Neural progenitor cell (in vitro differentiated cells): ENCODE results near the gene NFIA. TPM values are rescaled to one million over a fixed set of nuclear protein-coding genes. Genes with fewer than 3 reads are reported as not detected.
"Not testable (repeated sequence)": the region's sequence is repeated elsewhere in the genome, so short reads cannot be mapped to it uniquely, and the experiment has no call there.

Experiments used
- DNase-seq: peaks from one replicate; pipeline ENCODE4 v3.0.0-alpha.2; 2016; ENCODE audit warnings: low spot score
- H2AFZ ChIP-seq: fragments of 200-600 bp; sonication (generic); replicated peaks from 2 replicates; pipeline ENCODE4 v1.6.1; 2016; ENCODE audit warnings: antibody characterized with exemption
- H3F3A ChIP-seq: fragments of 200-600 bp; sonication (generic); 2 replicates; pipeline ENCODE4 v1.6.1; 2016; ENCODE audit warnings: antibody characterized with exemption, low read depth
- H3K27ac ChIP-seq: fragments of 200-600 bp; sonication (generic); 2 replicates; pipeline ENCODE4 v1.5.1; 2016; ENCODE audit warnings: mild to moderate bottlenecking
- H3K27me3 ChIP-seq: fragments of 200-600 bp; sonication (generic); 2 replicates; pipeline ENCODE4 v1.6.1; 2016; ENCODE audit warnings: mild to moderate bottlenecking, moderate library complexity
- H3K36me3 ChIP-seq: fragments of 200-600 bp; sonication (generic); 2 replicates; pipeline ENCODE4 v1.5.1; 2016
- H3K4me1 ChIP-seq: fragments of 200-600 bp; sonication (generic); 2 replicates; pipeline ENCODE4 v1.6.1; 2016; ENCODE audit warnings: mixed run types
- H3K4me2 ChIP-seq: fragments of 200-600 bp; sonication (generic); 2 replicates; pipeline ENCODE4 v1.6.1; 2016
- H3K4me3 ChIP-seq: fragments of 200-600 bp; sonication (generic); 2 replicates; pipeline ENCODE4 v1.5.1; 2016
- H3K79me2 ChIP-seq: fragments of 200-600 bp; sonication (generic); 2 replicates; pipeline ENCODE4 v1.6.1; 2016; ENCODE audit warnings: low read depth
- H3K9ac ChIP-seq: fragments of 200-600 bp; sonication (generic); 2 replicates; pipeline ENCODE4 v1.6.1; 2016
- H3K9me3 ChIP-seq: fragments of 200-600 bp; sonication (generic); 2 replicates; pipeline ENCODE4 v1.5.1; 2016; ENCODE audit warnings: low read depth
- H4K20me1 ChIP-seq: fragments of 200-600 bp; sonication (generic); 2 replicates; pipeline ENCODE4 v1.6.1; 2016; ENCODE audit warnings: low read depth
- H3K27ac Mint-ChIP-seq: 3 replicates; pipeline ENCODE4 v1.8.0; 2021; ENCODE audit warnings: mixed read lengths
- H3K27me3 Mint-ChIP-seq: 2 replicates; pipeline ENCODE4 v1.8.0; 2022; ENCODE audit warnings: low read depth, mild to moderate bottlenecking, inconsistent platforms, moderate library complexity, mixed read lengths; ENCODE audit not compliant: insufficient read depth
- H3K36me3 Mint-ChIP-seq: 3 replicates; pipeline ENCODE4 v1.8.0; 2021; ENCODE audit warnings: mixed read lengths
- H3K4me1 Mint-ChIP-seq: 3 replicates; pipeline ENCODE4 v1.8.0; 2021; ENCODE audit warnings: mixed read lengths
- H3K4me3 Mint-ChIP-seq: 3 replicates; pipeline ENCODE4 v1.8.0; 2021; ENCODE audit warnings: mild to moderate bottlenecking, moderate library complexity, mixed read lengths
- H3K9me3 Mint-ChIP-seq: 3 replicates; pipeline ENCODE4 v1.8.0; 2020; ENCODE audit warnings: mixed read lengths
- EZH2 ChIP-seq: fragments of 200-600 bp; sonication (generic); IDR thresholded peaks from 2 replicates; pipeline ENCODE4 v1.6.1; 2017; ENCODE audit warnings: antibody characterized with exemption, mild to moderate bottlenecking, moderate library complexity
- EZH2phosphoT487 ChIP-seq: fragments of 200-600 bp; sonication (generic); IDR thresholded peaks from 2 replicates; pipeline ENCODE4 v1.6.1; 2017; ENCODE audit warnings: antibody characterized with exemption
- total RNA-seq: library from RNA; depleted of rRNA; stranded (reverse); fragments of >200 nt; gene quantifications from 2 replicates; pipeline ENCODE4 v1.2.3, GENCODE V29; 2015; ENCODE audit warnings: low replicate concordance
- TF ChIP-seq, protein P1 (sequence below): fragments of 200-600 bp; sonication (generic); IDR thresholded peaks from 2 replicates; pipeline ENCODE4 v1.5.1; 2017; ENCODE audit warnings: antibody characterized with exemption, mild to moderate bottlenecking

The NFIA gene
- total RNA-seq, 1 donor from 2014 or later: 5.3 TPM

DNA sequence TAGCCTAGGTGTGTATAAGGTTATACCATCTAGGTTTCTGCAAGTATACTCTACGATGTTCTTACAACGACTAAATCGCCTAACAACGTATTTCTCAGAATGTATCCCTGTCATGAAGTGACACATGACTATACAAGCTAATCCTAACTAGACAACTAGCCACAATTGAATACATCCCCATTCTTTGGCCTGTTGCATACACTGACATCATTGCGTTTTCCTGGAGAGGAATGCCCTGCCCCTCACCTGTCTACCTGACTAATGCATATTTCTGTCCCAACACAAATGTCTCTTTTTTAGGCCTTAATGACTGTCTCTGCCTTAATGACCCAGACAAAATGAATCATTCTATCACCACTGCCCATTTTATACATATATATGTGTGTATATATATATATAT, 8.5 kb upstream of the NFIA start:
- no peaks in the 10 kb centered on the region for H3K9me3 Mint-ChIP-seq
- H3K27ac Mint-ChIP-seq: no peak overlapping the region
- H3K79me2 ChIP-seq: no peaks in the 10 kb centered on the region
- H3K4me3 Mint-ChIP-seq: no peak overlapping the region
- H2AFZ ChIP-seq: no peak overlapping the region
- no peak for DNase-seq
- no peaks in the 10 kb centered on the region for H3K36me3 ChIP-seq
- no peaks in the 10 kb centered on the region for H3K36me3 Mint-ChIP-seq
- peaks cover 83% of the 10 kb centered on the region for H3K27me3 ChIP-seq
- no peak overlapping the region for H3K4me3 ChIP-seq
- H3K27ac ChIP-seq: no peak overlapping the region
- H3K27me3 Mint-ChIP-seq: peaks cover 11% of the 10 kb centered on the region
- H3K9ac ChIP-seq: no peak overlapping the region
- no peak overlapping the region for H3K4me2 ChIP-seq
- peaks cover 8% of the 10 kb centered on the region for H4K20me1 ChIP-seq
- no peaks in the 10 kb centered on the region for H3K9me3 ChIP-seq
- TF ChIP-seq, protein P1, sequence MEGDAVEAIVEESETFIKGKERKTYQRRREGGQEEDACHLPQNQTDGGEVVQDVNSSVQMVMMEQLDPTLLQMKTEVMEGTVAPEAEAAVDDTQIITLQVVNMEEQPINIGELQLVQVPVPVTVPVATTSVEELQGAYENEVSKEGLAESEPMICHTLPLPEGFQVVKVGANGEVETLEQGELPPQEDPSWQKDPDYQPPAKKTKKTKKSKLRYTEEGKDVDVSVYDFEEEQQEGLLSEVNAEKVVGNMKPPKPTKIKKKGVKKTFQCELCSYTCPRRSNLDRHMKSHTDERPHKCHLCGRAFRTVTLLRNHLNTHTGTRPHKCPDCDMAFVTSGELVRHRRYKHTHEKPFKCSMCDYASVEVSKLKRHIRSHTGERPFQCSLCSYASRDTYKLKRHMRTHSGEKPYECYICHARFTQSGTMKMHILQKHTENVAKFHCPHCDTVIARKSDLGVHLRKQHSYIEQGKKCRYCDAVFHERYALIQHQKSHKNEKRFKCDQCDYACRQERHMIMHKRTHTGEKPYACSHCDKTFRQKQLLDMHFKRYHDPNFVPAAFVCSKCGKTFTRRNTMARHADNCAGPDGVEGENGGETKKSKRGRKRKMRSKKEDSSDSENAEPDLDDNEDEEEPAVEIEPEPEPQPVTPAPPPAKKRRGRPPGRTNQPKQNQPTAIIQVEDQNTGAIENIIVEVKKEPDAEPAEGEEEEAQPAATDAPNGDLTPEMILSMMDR: no peak
- no peak for TF ChIP-seq EZH2
- TF ChIP-seq EZH2phosphoT487: no peak
- H3K4me1 Mint-ChIP-seq: peaks cover 24% of the 10 kb centered on the region
- H3K4me1 ChIP-seq: peaks cover 10% of the 10 kb centered on the region
- peaks cover 26% of the 10 kb centered on the region for H3F3A ChIP-seq

DNA sequence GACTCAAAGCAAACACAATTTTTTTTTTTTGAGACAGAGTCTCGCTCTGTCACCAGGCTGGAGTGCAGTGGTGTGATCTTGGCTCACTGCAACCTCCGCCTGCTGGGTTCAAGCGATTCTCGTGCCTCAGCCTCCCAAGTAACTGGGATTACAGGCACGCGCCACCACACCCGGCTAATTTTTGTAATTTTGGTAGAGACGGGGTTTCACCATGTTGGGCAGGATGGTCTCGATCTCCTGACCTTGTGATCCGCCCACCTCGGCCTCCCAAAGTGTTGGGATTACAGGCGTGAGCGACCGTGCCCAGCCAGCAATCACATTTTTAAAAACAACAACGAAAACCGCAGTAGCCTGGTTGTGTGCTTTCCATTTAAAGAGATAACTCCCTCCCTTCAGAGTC, 6.5 kb upstream of the NFIA start:
- not testable (repeated sequence) for H3K79me2 ChIP-seq, H3K27ac Mint-ChIP-seq, H3K36me3 ChIP-seq, H3K4me3 ChIP-seq, H3K27ac ChIP-seq, H3K9ac ChIP-seq, H3K36me3 Mint-ChIP-seq, H2AFZ ChIP-seq, DNase-seq, H3K4me2 ChIP-seq, H3K9me3 ChIP-seq, H3K9me3 Mint-ChIP-seq
- Histone ChIP-seq H3F3A (peaks cover 45% of the 10 kb centered on the region), H3K4me1 (peaks cover 17% of the 10 kb centered on the region), H4K20me1 (peaks cover 27% of the 10 kb centered on the region), H3K27me3 (peaks cover 88% of the 10 kb centered on the region)
- Mint-ChIP-seq H3K4me1 (peaks cover 41% of the 10 kb centered on the region), H3K27me3 (peaks cover 19% of the 10 kb centered on the region), H3K4me3 (peak overlapping the region; percentile 94)

DNA sequence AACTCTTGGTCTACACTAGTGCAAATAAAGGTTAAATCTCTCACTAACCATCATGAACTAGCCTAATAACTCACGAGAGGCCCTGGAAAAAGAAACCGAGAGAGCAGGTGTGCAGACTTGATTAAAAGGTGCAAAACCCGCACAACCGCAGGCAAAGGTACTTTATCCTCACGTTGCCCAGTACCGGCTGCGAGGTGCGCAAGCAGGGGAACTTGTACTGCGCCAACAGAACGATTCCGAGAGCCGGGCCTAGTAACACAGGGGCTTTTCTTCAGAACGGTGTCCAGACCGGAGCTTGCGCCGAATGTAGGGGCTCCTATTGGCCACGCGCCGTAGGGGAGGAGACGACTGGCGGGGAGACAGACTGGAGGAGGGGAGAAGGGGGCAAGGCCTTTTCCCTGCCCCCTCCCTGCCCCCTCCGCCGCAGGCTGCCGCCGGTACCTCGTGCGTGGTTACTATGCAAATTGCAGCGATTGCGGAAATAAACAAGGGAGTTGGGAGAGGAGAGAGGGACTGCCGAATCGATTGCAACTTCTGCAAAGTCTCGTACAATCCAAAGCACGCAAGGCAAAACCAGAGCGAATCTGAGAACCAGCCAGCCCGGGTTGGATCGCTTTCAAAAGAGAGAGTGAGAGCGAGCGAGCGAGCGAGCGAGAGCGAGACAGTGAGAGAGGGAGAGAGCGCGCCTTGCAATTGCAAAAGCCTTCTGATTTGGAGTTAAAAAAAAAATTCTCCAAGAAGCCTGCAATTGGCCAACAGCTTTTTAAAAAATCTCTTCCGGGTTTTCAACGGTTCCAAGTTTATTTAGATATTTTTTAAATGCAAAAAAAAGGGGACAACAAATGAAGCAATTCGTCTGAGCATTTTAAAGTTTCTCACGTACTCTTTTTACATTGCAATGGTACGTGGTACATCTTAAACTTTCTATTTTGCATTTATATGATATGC, 5.4 kb upstream of the NFIA start:
- peaks cover 37% of the 10 kb centered on the region for H4K20me1 ChIP-seq
- peak overlapping the region; percentile 57 for H2AFZ ChIP-seq
- Mint-ChIP-seq H3K27ac (peak overlapping the region; percentile 82), H3K4me3 (peak overlapping the region; percentile 94), H3K4me1 (peaks cover 42% of the 10 kb centered on the region), H3K9me3 (no peaks in the 10 kb centered on the region), H3K36me3 (no peaks in the 10 kb centered on the region), H3K27me3 (peaks cover 20% of the 10 kb centered on the region)
- no peaks in the 10 kb centered on the region for H3K79me2 ChIP-seq
- H3K4me1 ChIP-seq: peaks cover 17% of the 10 kb centered on the region
- H3K9me3 ChIP-seq: no peaks in the 10 kb centered on the region
- H3K36me3 ChIP-seq: no peaks in the 10 kb centered on the region
- TF ChIP-seq, protein P1: no peak
- TF ChIP-seq EZH2: peak; percentile 59
- no peak for TF ChIP-seq EZH2phosphoT487
- H3K27ac ChIP-seq: no peak overlapping the region
- peak overlapping the region; percentile 67 for H3K4me3 ChIP-seq
- peak; percentile 96 for DNase-seq
- H3K27me3 ChIP-seq: peaks cover 88% of the 10 kb centered on the region
- H3F3A ChIP-seq: peaks cover 56% of the 10 kb centered on the region
- H3K9ac ChIP-seq: no peak overlapping the region
- peak overlapping the region; percentile 85 for H3K4me2 ChIP-seq
